ENCODE results near the gene SEPSECS. TPM values are rescaled to one million over a fixed set of nuclear protein-coding genes. Genes with fewer than 3 reads are reported as not detected.

SEPSECS gene
- total RNA-seq, 1 donor from 2014 or later = 4.2 TPM

Other genes starting within 250 kb of the SEPSECS start
- 16.7 TPM for gene CCDC149, start 247.4 kb downstream of the SEPSECS start, total RNA-seq
- 0.98 TPM for gene LGI2, start 129.5 kb downstream of the SEPSECS start, total RNA-seq
- 13.0 TPM for gene PI4K2B, start 73.6 kb upstream of the SEPSECS start, total RNA-seq
- gene ZCCHC4, start 152.3 kb upstream of the SEPSECS start, total RNA-seq = 14.2 TPM
- 33.6 TPM for gene ANAPC4, start 216.8 kb upstream of the SEPSECS start, total RNA-seq

Measured in vagina (tissue), 1 donor.